ENCODE data around the gene RBM38.
"Not testable (repeated sequence)": the region's sequence is repeated elsewhere in the genome, so short reads cannot be mapped to it uniquely, and the experiment has no call there.

The RBM38 gene

GRCh38 chr20:57390604-57391438, at the start of gene RBM38:
Gene RBM38, plus strand, starts transcription at chr20:57391396. Its CDS starts 186 bp downstream, at chr20:57391582.
- peak; percentile 67 to 74 for DNase-seq

GRCh38 chr20:57341663-57342062, 49.5 kb upstream of the RBM38 start:
- DNase-seq: no peak

- DNase-seq: no peak
These were observed 48.4 kb upstream of the RBM38 start for GRCh38 chr20:57342829-57343228.

GRCh38 chr20:57346477-57346876, 44.7 kb upstream of the RBM38 start:
- peak; percentile 49 to 62 for DNase-seq

- no peak for DNase-seq
These were observed 43.8 kb upstream of the RBM38 start for GRCh38 chr20:57347393-57347792.

GRCh38 chr20:57348200-57348921, 42.8 kb upstream of the RBM38 start:
- DNase-seq: not testable (repeated sequence)

- peak in 1 of 2 donors; percentile 23 for DNase-seq
These were observed 42.1 kb upstream of the RBM38 start for GRCh38 chr20:57348922-57349574.

- DNase-seq: peak in 1 of 2 donors; percentile 8
These were observed 41.0 kb upstream of the RBM38 start for GRCh38 chr20:57350081-57350710.

- not testable (repeated sequence) for DNase-seq
These were observed 40.5 kb upstream of the RBM38 start for GRCh38 chr20:57350726-57351041.

- DNase-seq: peak; percentile 91 to 92
These were observed 40.0 kb upstream of the RBM38 start, which contains the start of gene RAE1 for GRCh38 chr20:57351042-57351783. Gene RAE1, plus strand, starts transcription at chr20:57351255. Its CDS starts 2,784 bp downstream, at chr20:57354039.

- no peak for DNase-seq
These were observed 38.9 kb upstream of the RBM38 start for GRCh38 chr20:57352305-57352704.

- DNase-seq: no peak
These were observed 37.8 kb upstream of the RBM38 start for GRCh38 chr20:57353351-57353750.

GRCh38 chr20:57361517-57361916, 29.7 kb upstream of the RBM38 start:
- DNase-seq: no peak

GRCh38 chr20:57364451-57364850, 26.7 kb upstream of the RBM38 start:
- no peak for DNase-seq

- DNase-seq: no peak
These were observed 21.6 kb upstream of the RBM38 start for GRCh38 chr20:57369596-57369995.

GRCh38 chr20:57370316-57370715, 20.9 kb upstream of the RBM38 start:
- no peak for DNase-seq

GRCh38 chr20:57371363-57371762, 19.8 kb upstream of the RBM38 start:
- DNase-seq: no peak

GRCh38 chr20:57372157-57372556, 19.0 kb upstream of the RBM38 start:
- DNase-seq: no peak

GRCh38 chr20:57372581-57373350, 18.4 kb upstream of the RBM38 start:
- DNase-seq: no peak

GRCh38 chr20:57374343-57374930, 16.8 kb upstream of the RBM38 start:
- no peak for DNase-seq

Measured in CD4-positive, alpha-beta T cell treated with Interleukin-4 for 1 hour (primary cell).